ENCODE measurements around the gene LLCFC1.

LLCFC1 gene

GRCh38 chr7:142983825-142984224 lies 44.5 kb downstream of the LLCFC1 start:
- no peaks in the 10 kb centered on the region for H3K4me1 ChIP-seq (ENCODE audit: control insufficient read depth, insufficient read depth, low read length)
- H3K36me3 ChIP-seq (ENCODE audit: control insufficient read depth, insufficient read depth, low read length) = no peaks in the 10 kb centered on the region
- no peaks in the 10 kb centered on the region for H3K27me3 ChIP-seq (ENCODE audit: control insufficient read depth, insufficient read depth, low read length)
- no peak overlapping the region for H3K9ac ChIP-seq (ENCODE audit: low read length)
- H3K27ac ChIP-seq (ENCODE audit: low read depth, low read length) = no peak overlapping the region
- H3K4me3 ChIP-seq (ENCODE audit: low read length) = no peak overlapping the region

- Histone ChIP-seq H3K4me3 (ENCODE audit: low read length) (no peak overlapping the region), H3K4me1 (ENCODE audit: control insufficient read depth, insufficient read depth, low read length) (no peaks in the 10 kb centered on the region), H3K9ac (ENCODE audit: low read length) (no peak overlapping the region), H3K27ac (ENCODE audit: low read depth, low read length) (no peak overlapping the region), H3K27me3 (ENCODE audit: control insufficient read depth, insufficient read depth, low read length) (no peaks in the 10 kb centered on the region), H3K36me3 (ENCODE audit: control insufficient read depth, insufficient read depth, low read length) (no peaks in the 10 kb centered on the region)
These were observed 45.0 kb downstream of the LLCFC1 start for GRCh38 chr7:142984297-142984696.
